Neural cell (in vitro differentiated cells): Measurements from ENCODE around the gene SERGEF. TPM values are rescaled to one million over a fixed set of nuclear protein-coding genes. Genes with fewer than 3 reads are reported as not detected.

Experiments used
- H2AFZ ChIP-seq: fragments of 200-600, 300-800 bp; sonication (generic), shearing (Covaris generic); 2 replicates; pipeline ENCODE4 v1.6.0; 2014; ENCODE audit warnings: low read depth, mild to moderate bottlenecking, antibody characterized with exemption, low read length, moderate library complexity
- H3F3A ChIP-seq: fragments of 200-600 bp; shearing (Covaris generic); 2 replicates; pipeline ENCODE4 v1.6.1; 2016; ENCODE audit warnings: mild to moderate bottlenecking, moderate library complexity, mixed read lengths, antibody characterized with exemption, low read length; ENCODE audit not compliant: insufficient read depth, poor library complexity, severe bottlenecking
- H3K27ac ChIP-seq: fragments of 200-600, 300-800 bp; sonication (generic), shearing (Covaris generic); 2 replicates; pipeline ENCODE4 v1.5.1; 2014; ENCODE audit warnings: mild to moderate bottlenecking, low read length, moderate library complexity
- H3K27me3 ChIP-seq: fragments of 300-800, 200-600 bp; sonication (generic), shearing (Covaris generic); 2 replicates; pipeline ENCODE4 v1.6.0; 2014; ENCODE audit warnings: mild to moderate bottlenecking, low read depth, low read length, moderate library complexity; ENCODE audit not compliant: insufficient read depth
- H3K36me3 ChIP-seq: fragments of 300-800, 200-600 bp; sonication (generic), shearing (Covaris generic); 2 replicates; pipeline ENCODE4 v1.5.1; 2014; ENCODE audit warnings: mild to moderate bottlenecking, antibody characterized with exemption, low read length, moderate library complexity; ENCODE audit not compliant: insufficient read depth
- H3K4me2 ChIP-seq: fragments of 300-800, 200-600 bp; sonication (generic), shearing (Covaris generic); 2 replicates; pipeline ENCODE4 v1.6.0; 2014; ENCODE audit warnings: mild to moderate bottlenecking, low read length
- H3K4me3 ChIP-seq: fragments of 300-800, 200-600 bp; sonication (generic), shearing (Covaris generic); 2 replicates; pipeline ENCODE4 v1.5.1; 2014; ENCODE audit warnings: mild to moderate bottlenecking, low read length, moderate library complexity
- H3K79me2 ChIP-seq: fragments of 200-600 bp; shearing (Covaris generic); replicated peaks from 2 replicates; pipeline ENCODE4 v1.6.0; 2014; ENCODE audit warnings: mild to moderate bottlenecking, low read length, moderate library complexity; ENCODE audit not compliant: insufficient read depth
- H3K9ac ChIP-seq: fragments of 300-800, 200-600 bp; sonication (generic), shearing (Covaris generic); 2 replicates; pipeline ENCODE4 v1.6.1; 2016; ENCODE audit warnings: mild to moderate bottlenecking, low read length, mixed read lengths
- H3K9me2 ChIP-seq: fragments of 200-600 bp; shearing (Covaris generic); 2 replicates; pipeline ENCODE4 v1.6.1; 2016; ENCODE audit warnings: mild to moderate bottlenecking, low read length, mixed read lengths; ENCODE audit not compliant: insufficient read depth
- H3K9me3 ChIP-seq: fragments of 200-600, 300-800 bp; sonication (generic), shearing (Covaris generic); 2 replicates; pipeline ENCODE4 v1.6.1; 2016; ENCODE audit warnings: mild to moderate bottlenecking, mixed run types, low read length, moderate library complexity, mixed read lengths
- H4K20me1 ChIP-seq: fragments of 200-600 bp; shearing (Covaris generic); 2 replicates; pipeline ENCODE4 v1.6.1; 2016; ENCODE audit warnings: mild to moderate bottlenecking, mixed run types; ENCODE audit not compliant: insufficient read depth
- EP300 ChIP-seq: fragments of 450-650 bp; conservative IDR thresholded peaks from 2 replicates; pipeline ENCODE4 v1.6.1; 2014; ENCODE audit warnings: antibody characterized with exemption, mild to moderate bottlenecking, moderate library complexity; ENCODE audit not compliant: poor library complexity, severe bottlenecking
- EZH2 ChIP-seq: fragments of 200-600, 300-800 bp; shearing (Covaris generic), sonication (generic); IDR thresholded peaks from 2 replicates; pipeline ENCODE4 v1.6.1; 2014; ENCODE audit warnings: antibody characterized with exemption, low read length, borderline replicate concordance, mild to moderate bottlenecking; ENCODE audit not compliant: insufficient read depth, poor library complexity, severe bottlenecking
- MXI1 ChIP-seq: fragments of 450-650 bp; conservative IDR thresholded peaks from 2 replicates; pipeline ENCODE4 v1.6.1; 2014; ENCODE audit warnings: antibody characterized with exemption, mild to moderate bottlenecking; ENCODE audit not compliant: poor library complexity, severe bottlenecking
- POLR2AphosphoS5 ChIP-seq: IDR thresholded peaks from 2 replicates; pipeline ENCODE4 v1.6.1; 2012
- RAD21 ChIP-seq: fragments of 450-650 bp; conservative IDR thresholded peaks from 2 replicates; pipeline ENCODE4 v1.6.1; 2014; ENCODE audit warnings: antibody characterized with exemption, mild to moderate bottlenecking, moderate library complexity
- SMC3 ChIP-seq: fragments of 450-650 bp; conservative IDR thresholded peaks from 2 replicates; pipeline ENCODE4 v1.6.1; 2014; ENCODE audit warnings: antibody characterized with exemption, mild to moderate bottlenecking, moderate library complexity; ENCODE audit not compliant: poor library complexity
- TAF1 ChIP-seq: IDR thresholded peaks from 2 replicates; pipeline ENCODE4 v1.6.1; 2012; ENCODE audit warnings: low read depth
- polyA plus RNA-seq: library from polyadenylated mRNA; depleted of rRNA; stranded (reverse); fragments of >200 nt; gene quantifications from 2 replicates; pipeline ENCODE4 v1.2.3, GENCODE V29; 2014
- TF ChIP-seq, protein P1 (sequence below): fragments of 450-650 bp; IDR thresholded peaks from 2 replicates; pipeline ENCODE4 v1.5.1; 2014; ENCODE audit warnings: antibody characterized with exemption, mild to moderate bottlenecking, moderate library complexity; ENCODE audit not compliant: poor library complexity, severe bottlenecking
- TF ChIP-seq, protein P2 (sequence below): IDR thresholded peaks from 2 replicates; pipeline ENCODE4 v1.6.1; 2012; ENCODE audit warnings: borderline replicate concordance

SERGEF gene
- polyA plus RNA-seq, 1 donor from 2014 or later: 49.6 TPM

DNA sequence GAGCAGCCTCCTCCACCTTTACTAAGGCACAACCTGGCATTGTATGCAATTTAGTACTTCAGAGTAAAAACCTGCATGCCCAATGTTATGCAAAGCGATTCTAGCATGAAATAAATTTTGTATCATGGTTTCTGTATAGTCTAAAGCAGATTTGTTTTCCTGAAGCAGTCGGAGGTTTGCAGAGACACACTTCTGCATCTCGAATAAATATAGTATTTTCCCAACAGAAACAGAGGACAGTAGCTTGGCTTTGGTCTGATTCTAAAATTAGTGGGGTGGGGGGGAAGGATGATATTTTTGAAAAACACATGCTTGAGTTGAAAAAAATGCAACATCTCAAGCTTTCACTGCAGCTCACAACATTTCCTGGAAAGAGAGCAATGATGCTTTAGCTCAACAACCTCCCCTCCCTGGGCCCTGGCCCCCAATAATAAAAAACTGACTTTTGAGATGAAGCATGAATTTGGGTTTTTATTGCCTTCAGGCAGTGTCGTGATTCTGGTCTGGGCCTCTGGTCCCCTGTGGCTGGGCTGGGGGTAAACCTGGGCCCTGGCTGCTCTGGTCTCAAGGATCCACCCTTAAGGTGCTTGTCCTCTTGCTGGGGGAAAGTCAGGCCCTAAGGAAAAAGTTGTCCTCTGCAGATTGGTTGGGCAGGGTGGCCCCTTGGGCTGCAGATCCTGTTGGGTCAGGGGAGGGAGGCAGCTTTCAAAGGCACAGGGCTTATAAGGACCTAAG, 230.1 kb downstream of the SERGEF start:
- H3K4me3 ChIP-seq: no peak overlapping the region
- H3K36me3 ChIP-seq: no peaks in the 10 kb centered on the region
- no peaks in the 10 kb centered on the region for H3K9me2 ChIP-seq
- no peaks in the 10 kb centered on the region for H4K20me1 ChIP-seq
- no peaks in the 10 kb centered on the region for H3K9me3 ChIP-seq
- no peak overlapping the region for H3K4me2 ChIP-seq
- no peak overlapping the region for H2AFZ ChIP-seq
- no peaks in the 10 kb centered on the region for H3K27me3 ChIP-seq
- TF ChIP-seq POLR2AphosphoS5: no peak
- TF ChIP-seq RAD21: no peak
- TF ChIP-seq MXI1: no peak
- TF ChIP-seq, protein P1, sequence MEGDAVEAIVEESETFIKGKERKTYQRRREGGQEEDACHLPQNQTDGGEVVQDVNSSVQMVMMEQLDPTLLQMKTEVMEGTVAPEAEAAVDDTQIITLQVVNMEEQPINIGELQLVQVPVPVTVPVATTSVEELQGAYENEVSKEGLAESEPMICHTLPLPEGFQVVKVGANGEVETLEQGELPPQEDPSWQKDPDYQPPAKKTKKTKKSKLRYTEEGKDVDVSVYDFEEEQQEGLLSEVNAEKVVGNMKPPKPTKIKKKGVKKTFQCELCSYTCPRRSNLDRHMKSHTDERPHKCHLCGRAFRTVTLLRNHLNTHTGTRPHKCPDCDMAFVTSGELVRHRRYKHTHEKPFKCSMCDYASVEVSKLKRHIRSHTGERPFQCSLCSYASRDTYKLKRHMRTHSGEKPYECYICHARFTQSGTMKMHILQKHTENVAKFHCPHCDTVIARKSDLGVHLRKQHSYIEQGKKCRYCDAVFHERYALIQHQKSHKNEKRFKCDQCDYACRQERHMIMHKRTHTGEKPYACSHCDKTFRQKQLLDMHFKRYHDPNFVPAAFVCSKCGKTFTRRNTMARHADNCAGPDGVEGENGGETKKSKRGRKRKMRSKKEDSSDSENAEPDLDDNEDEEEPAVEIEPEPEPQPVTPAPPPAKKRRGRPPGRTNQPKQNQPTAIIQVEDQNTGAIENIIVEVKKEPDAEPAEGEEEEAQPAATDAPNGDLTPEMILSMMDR: no peak
- TF ChIP-seq SMC3: no peak
- TF ChIP-seq TAF1: no peak
- no peak for TF ChIP-seq EP300
- TF ChIP-seq EZH2: no peak
- TF ChIP-seq, protein P2, sequence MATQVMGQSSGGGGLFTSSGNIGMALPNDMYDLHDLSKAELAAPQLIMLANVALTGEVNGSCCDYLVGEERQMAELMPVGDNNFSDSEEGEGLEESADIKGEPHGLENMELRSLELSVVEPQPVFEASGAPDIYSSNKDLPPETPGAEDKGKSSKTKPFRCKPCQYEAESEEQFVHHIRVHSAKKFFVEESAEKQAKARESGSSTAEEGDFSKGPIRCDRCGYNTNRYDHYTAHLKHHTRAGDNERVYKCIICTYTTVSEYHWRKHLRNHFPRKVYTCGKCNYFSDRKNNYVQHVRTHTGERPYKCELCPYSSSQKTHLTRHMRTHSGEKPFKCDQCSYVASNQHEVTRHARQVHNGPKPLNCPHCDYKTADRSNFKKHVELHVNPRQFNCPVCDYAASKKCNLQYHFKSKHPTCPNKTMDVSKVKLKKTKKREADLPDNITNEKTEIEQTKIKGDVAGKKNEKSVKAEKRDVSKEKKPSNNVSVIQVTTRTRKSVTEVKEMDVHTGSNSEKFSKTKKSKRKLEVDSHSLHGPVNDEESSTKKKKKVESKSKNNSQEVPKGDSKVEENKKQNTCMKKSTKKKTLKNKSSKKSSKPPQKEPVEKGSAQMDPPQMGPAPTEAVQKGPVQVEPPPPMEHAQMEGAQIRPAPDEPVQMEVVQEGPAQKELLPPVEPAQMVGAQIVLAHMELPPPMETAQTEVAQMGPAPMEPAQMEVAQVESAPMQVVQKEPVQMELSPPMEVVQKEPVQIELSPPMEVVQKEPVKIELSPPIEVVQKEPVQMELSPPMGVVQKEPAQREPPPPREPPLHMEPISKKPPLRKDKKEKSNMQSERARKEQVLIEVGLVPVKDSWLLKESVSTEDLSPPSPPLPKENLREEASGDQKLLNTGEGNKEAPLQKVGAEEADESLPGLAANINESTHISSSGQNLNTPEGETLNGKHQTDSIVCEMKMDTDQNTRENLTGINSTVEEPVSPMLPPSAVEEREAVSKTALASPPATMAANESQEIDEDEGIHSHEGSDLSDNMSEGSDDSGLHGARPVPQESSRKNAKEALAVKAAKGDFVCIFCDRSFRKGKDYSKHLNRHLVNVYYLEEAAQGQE: no peak
- H3K27ac ChIP-seq: no peak overlapping the region
- H3K9ac ChIP-seq: no peak overlapping the region
- H3F3A ChIP-seq: no peaks in the 10 kb centered on the region
- no peaks in the 10 kb centered on the region for H3K79me2 ChIP-seq

DNA sequence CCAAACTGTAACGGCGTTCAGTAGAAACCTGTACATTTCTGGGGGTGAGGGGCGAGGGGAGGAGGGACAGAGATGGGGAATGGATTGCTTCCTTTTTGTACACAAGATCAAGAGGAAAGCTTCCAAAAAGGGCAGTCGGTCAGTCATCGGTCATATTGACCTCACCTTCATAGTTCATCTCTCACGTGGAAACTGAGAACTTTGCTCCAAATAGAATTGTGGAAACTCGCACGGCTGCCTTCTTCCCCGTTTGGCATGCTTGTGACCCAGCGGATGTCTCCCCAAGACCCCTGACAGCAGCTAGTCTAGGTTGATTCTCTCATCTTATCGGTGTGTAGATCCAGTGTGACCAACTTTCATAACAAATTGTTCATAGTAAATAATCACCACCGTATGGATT, 230.7 kb downstream of the SERGEF start:
- no peaks in the 10 kb centered on the region for H3K36me3 ChIP-seq
- H3K79me2 ChIP-seq: no peaks in the 10 kb centered on the region
- TF ChIP-seq MXI1 (no peak), TAF1 (no peak), RAD21 (no peak)
- TF ChIP-seq, protein P1: no peak
- no peak overlapping the region for H2AFZ ChIP-seq
- H4K20me1 ChIP-seq: no peaks in the 10 kb centered on the region
- H3K9me2 ChIP-seq: no peaks in the 10 kb centered on the region
- H3K4me3 ChIP-seq: no peak overlapping the region
- H3K27ac ChIP-seq: no peak overlapping the region
- H3K9me3 ChIP-seq: no peaks in the 10 kb centered on the region
- H3K4me2 ChIP-seq: no peak overlapping the region
- no peak overlapping the region for H3K9ac ChIP-seq
- H3K27me3 ChIP-seq: no peaks in the 10 kb centered on the region
- no peaks in the 10 kb centered on the region for H3F3A ChIP-seq
